ENCODE measurements around the gene PROM2.

The PROM2 gene

GRCh38 chr2:95320986-95321767 lies 46.9 kb downstream of the PROM2 start:
- DNase-seq: no peak

- no peak for DNase-seq
These were observed 49.3 kb downstream of the PROM2 start for GRCh38 chr2:95323347-95324155.

GRCh38 chr2:95325026-95325425 lies 50.8 kb downstream of the PROM2 start:
- DNase-seq: no peak

- no peak for DNase-seq
These were observed 51.6 kb downstream of the PROM2 start for GRCh38 chr2:95325590-95326432.

- no peak for DNase-seq
These were observed 52.3 kb downstream of the PROM2 start for GRCh38 chr2:95326433-95327140.

GRCh38 chr2:95327861-95328260 lies 53.6 kb downstream of the PROM2 start:
- no peak for DNase-seq

GRCh38 chr2:95328358-95329125 lies 54.3 kb downstream of the PROM2 start:
- no peak for DNase-seq

GRCh38 chr2:95329401-95329800 lies 55.2 kb downstream of the PROM2 start:
- no peak for DNase-seq

GRCh38 chr2:95329891-95330793 lies 55.9 kb downstream of the PROM2 start:
- no peak for DNase-seq

- no peak for DNase-seq
These were observed 56.6 kb downstream of the PROM2 start for GRCh38 chr2:95330794-95331338.

- no peak for DNase-seq
These were observed 57.4 kb downstream of the PROM2 start for GRCh38 chr2:95331606-95332005.

- DNase-seq: no peak
These were observed 57.8 kb downstream of the PROM2 start for GRCh38 chr2:95332036-95332435.

- DNase-seq: no peak
These were observed 58.8 kb downstream of the PROM2 start for GRCh38 chr2:95333056-95333455.

- DNase-seq: no peak
These were observed 59.7 kb downstream of the PROM2 start for GRCh38 chr2:95333888-95334338.

- DNase-seq: no peak
These were observed 60.8 kb downstream of the PROM2 start for GRCh38 chr2:95334916-95335641.

- DNase-seq: no peak
These were observed 62.2 kb downstream of the PROM2 start for GRCh38 chr2:95336406-95336805.

GRCh38 chr2:95337829-95338228 lies 63.6 kb downstream of the PROM2 start:
- no peak for DNase-seq

Measured in suppressor macrophage (primary cell).